A673 (cell line): ENCODE results near the gene FZD10.

Source experiments
- EZH2 ChIP-seq: fragments of 200-600 bp; sonication (generic); IDR thresholded peaks from 2 replicates; pipeline ENCODE4 v1.6.1; 2017; ENCODE audit warnings: borderline replicate concordance, low read depth, mild to moderate bottlenecking, mixed read lengths, antibody characterized with exemption, low read length; ENCODE audit not compliant: poor library complexity, severe bottlenecking
- TF ChIP-seq, protein P1 (sequence below): fragments of 300-800, 200-600 bp; sonication (generic); conservative IDR thresholded peaks from 2 replicates; pipeline ENCODE4 v1.5.1; 2017; ENCODE audit warnings: low read depth, mild to moderate bottlenecking, antibody characterized with exemption, low read length, moderate library complexity, mixed read lengths

DNA sequence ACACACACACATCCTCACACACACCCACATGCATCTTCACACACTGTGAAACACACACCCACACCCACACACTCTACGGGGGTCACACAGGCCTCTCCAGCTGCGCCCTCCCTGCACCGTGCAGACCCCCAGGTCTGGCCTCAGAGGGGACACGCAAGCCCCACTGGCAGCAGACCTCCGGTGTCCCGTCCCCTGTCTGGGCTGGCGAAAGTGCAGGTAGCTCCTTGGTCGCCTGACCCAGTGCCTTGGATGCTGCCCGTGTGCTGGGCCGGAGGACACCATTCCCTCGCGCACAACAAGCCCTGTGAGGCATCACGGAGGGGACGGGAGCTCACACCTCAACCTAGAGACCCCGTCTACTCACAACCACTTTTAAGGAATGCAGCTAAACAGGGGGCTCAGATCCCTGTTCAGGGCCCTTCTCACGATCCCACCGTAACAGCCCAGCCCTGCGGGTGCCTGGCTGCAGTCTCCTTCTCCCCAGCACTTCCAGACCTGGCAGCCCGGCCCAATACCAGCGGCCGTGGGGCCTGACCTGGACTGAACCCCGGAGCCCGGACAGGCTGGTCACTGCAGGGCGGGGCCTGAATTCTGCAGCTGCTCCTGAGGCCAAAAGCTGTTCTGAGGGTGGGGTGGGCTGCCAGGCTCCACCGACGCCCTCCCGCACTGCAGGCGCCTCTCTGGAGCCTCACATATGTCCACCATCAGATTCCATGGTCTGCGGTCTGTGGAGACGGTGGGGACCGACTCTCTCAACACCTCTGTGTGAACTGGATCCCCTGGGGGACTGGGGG, 42.1 kb upstream of the FZD10 start:
- TF ChIP-seq, protein P1, sequence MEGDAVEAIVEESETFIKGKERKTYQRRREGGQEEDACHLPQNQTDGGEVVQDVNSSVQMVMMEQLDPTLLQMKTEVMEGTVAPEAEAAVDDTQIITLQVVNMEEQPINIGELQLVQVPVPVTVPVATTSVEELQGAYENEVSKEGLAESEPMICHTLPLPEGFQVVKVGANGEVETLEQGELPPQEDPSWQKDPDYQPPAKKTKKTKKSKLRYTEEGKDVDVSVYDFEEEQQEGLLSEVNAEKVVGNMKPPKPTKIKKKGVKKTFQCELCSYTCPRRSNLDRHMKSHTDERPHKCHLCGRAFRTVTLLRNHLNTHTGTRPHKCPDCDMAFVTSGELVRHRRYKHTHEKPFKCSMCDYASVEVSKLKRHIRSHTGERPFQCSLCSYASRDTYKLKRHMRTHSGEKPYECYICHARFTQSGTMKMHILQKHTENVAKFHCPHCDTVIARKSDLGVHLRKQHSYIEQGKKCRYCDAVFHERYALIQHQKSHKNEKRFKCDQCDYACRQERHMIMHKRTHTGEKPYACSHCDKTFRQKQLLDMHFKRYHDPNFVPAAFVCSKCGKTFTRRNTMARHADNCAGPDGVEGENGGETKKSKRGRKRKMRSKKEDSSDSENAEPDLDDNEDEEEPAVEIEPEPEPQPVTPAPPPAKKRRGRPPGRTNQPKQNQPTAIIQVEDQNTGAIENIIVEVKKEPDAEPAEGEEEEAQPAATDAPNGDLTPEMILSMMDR = no peak
- no peak for TF ChIP-seq EZH2
